Karpas-422 (cell line): ENCODE measurements around the gene DAP3. TPM values are rescaled to one million over a fixed set of nuclear protein-coding genes. Genes with fewer than 3 reads are reported as not detected.
A peak's percentile ranks its signal among the peaks of the same experiment; 100 is the strongest.
"Not testable (repeated sequence)": the region's sequence is repeated elsewhere in the genome, so short reads cannot be mapped to it uniquely, and the experiment has no call there.

Experiments used
- DNase-seq: peaks from one replicate; pipeline ENCODE4 v3.0.0-alpha.2; 2015
- H2AFZ ChIP-seq: fragments of 200-600 bp; sonication (generic); 2 replicates; pipeline ENCODE4 v1.6.1; 2014; ENCODE audit warnings: antibody characterized with exemption, low read length, mixed read lengths
- H3K27ac ChIP-seq: fragments of 200-600 bp; sonication (generic); 2 replicates; pipeline ENCODE4 v1.5.1; 2014; ENCODE audit warnings: mild to moderate bottlenecking, low read length, moderate library complexity
- H3K27me3 ChIP-seq: fragments of 200-600 bp; sonication (generic); 2 replicates; pipeline ENCODE4 v1.6.1; 2014; ENCODE audit warnings: low read length, mixed read lengths
- H3K36me3 ChIP-seq: fragments of 200-600 bp; sonication (generic); 2 replicates; pipeline ENCODE4 v1.6.1; 2014; ENCODE audit warnings: low read length, mixed read lengths; ENCODE audit not compliant: insufficient read depth
- H3K4me1 ChIP-seq: fragments of 200-600 bp; sonication (generic); 2 replicates; pipeline ENCODE4 v1.6.1; 2014; ENCODE audit warnings: mild to moderate bottlenecking, low read length, mixed read lengths
- H3K4me2 ChIP-seq: fragments of 200-600 bp; sonication (generic); 2 replicates; pipeline ENCODE4 v1.6.1; 2014; ENCODE audit warnings: low read length, low read depth, mild to moderate bottlenecking; ENCODE audit not compliant: poor library complexity, severe bottlenecking
- H3K4me3 ChIP-seq: fragments of 200-600 bp; sonication (generic); 2 replicates; pipeline ENCODE4 v1.5.1; 2014; ENCODE audit warnings: mild to moderate bottlenecking, antibody characterized with exemption, low read length, mixed read lengths
- H3K79me2 ChIP-seq: fragments of 200-600 bp; sonication (generic); 2 replicates; pipeline ENCODE4 v1.6.1; 2014; ENCODE audit warnings: mild to moderate bottlenecking, low read length, mixed read lengths
- H3K9ac ChIP-seq: fragments of 200-600 bp; sonication (generic); 2 replicates; pipeline ENCODE4 v1.6.0; 2014; ENCODE audit warnings: low read length
- H3K9me2 ChIP-seq: fragments of 200-600 bp; sonication (generic), shearing (Covaris generic); replicated peaks from 2 replicates; pipeline ENCODE4 v1.6.0; 2014; ENCODE audit warnings: mild to moderate bottlenecking, low read length, moderate library complexity; ENCODE audit not compliant: insufficient read depth
- H3K9me3 ChIP-seq: fragments of 300-700, 200-600 bp; sonication (generic); 2 replicates; pipeline ENCODE4 v1.6.1; 2014; ENCODE audit warnings: low read length, mixed read lengths
- H4K20me1 ChIP-seq: fragments of 200-600 bp; sonication (generic); 2 replicates; pipeline ENCODE4 v1.6.1; 2014; ENCODE audit warnings: mild to moderate bottlenecking, antibody characterized with exemption, low read length, low read depth; ENCODE audit not compliant: insufficient read depth
- total RNA-seq: library from RNA; depleted of rRNA; stranded (reverse); fragments of >200 nt; shearing (Covaris generic); gene quantifications from 2 replicates; pipeline ENCODE4 v1.2.3, GENCODE V29; 2014; ENCODE audit warnings: low replicate concordance

Gene DAP3
- total RNA-seq, 1 experiment from 2014 or later = 102 TPM

DNA sequence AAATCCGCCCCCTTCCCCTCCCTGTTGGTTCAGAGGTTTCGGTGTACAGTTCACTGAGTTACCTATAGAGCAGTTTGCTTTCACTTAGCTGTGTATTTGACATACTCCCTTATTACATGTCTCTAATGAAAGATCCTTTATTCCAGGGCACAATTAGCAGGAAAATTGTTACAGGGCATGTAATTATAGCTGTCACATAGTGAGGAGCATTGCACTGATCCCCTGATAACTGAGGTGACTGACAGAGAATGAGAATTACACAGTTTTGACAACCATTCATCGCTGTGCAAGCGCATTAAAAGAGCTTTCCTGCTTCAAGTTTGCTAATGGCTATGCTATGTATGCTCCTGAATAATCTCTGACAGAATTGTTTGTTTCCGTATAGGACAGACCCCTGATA, 26.9 kb downstream of the DAP3 start:
- Histone ChIP-seq H3K79me2 (peaks cover 56% of the 10 kb centered on the region), H3K9me3 (no peaks in the 10 kb centered on the region), H3K4me2 (no peak overlapping the region), H4K20me1 (no peaks in the 10 kb centered on the region), H3K27me3 (no peaks in the 10 kb centered on the region), H2AFZ (no peak overlapping the region), H3K9ac (no peak overlapping the region), H3K4me1 (peaks cover 24% of the 10 kb centered on the region), H3K9me2 (no peaks in the 10 kb centered on the region), H3K4me3 (no peak overlapping the region), H3K36me3 (peaks cover 29% of the 10 kb centered on the region; the same call in 1 of the 2 replicates), H3K27ac (no peak overlapping the region)
- no peak for DNase-seq

- H3K4me3 ChIP-seq = no peak overlapping the region
Observed at GRCh38 chr1:155717041-155717440, 28.1 kb downstream of the DAP3 start.

DNA sequence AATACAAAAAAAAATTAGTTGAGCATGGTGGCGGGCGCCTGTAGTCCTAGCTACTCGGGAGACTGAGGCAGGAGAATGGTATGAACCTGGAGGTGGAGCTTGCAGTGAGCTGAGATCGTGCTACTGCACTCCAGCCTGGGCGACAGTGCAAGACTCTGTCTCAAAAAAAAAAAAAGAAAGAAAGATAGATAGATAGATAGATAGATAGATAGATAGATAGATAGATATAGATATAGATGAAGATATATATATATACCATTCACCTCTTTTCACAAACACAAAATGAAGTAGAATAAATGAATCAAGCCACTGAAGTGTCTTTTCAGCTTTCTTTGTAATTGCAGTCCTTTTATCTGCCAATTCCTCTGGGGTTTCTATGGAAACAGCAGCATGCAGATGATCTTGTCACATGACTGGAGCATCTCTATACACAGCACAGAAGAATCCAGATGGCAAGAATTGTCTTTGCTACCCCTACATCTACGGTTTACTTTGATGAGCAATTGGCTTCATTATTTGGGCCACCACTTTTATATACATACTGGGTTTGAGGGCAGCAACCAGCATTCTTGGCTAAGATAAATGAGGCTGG, 29.7 kb downstream of the DAP3 start:
- H3K4me1 ChIP-seq = peaks cover 24% of the 10 kb centered on the region

More at GRCh38 chr1:155717041-155717440, 28.1 kb downstream of the DAP3 start:
- no peaks in the 10 kb centered on the region for H4K20me1 ChIP-seq
- no peaks in the 10 kb centered on the region for H3K9me2 ChIP-seq
- peak overlapping the region; percentile 1; the same call in 1 of the 2 replicates for H3K27ac ChIP-seq
- peaks cover 35% of the 10 kb centered on the region; the same call in 1 of the 2 replicates for H3K36me3 ChIP-seq
- peaks cover 24% of the 10 kb centered on the region for H3K4me1 ChIP-seq
- no peak overlapping the region for H2AFZ ChIP-seq
- H3K27me3 ChIP-seq = no peaks in the 10 kb centered on the region
- H3K9ac ChIP-seq = no peak overlapping the region
- peaks cover 63% of the 10 kb centered on the region for H3K79me2 ChIP-seq
- peak; percentile 61 for DNase-seq
- peak overlapping the region; percentile 44 for H3K4me2 ChIP-seq
- H3K9me3 ChIP-seq = no peaks in the 10 kb centered on the region

GRCh38 chr1:155719703-155720102, 30.8 kb downstream of the DAP3 start:
- Histone ChIP-seq H3K4me3 (no peak overlapping the region), H3K79me2 (peaks cover 49% of the 10 kb centered on the region), H3K4me1 (peaks cover 24% of the 10 kb centered on the region), H3K36me3 (peaks cover 27% of the 10 kb centered on the region; the same call in 1 of the 2 replicates), H3K4me2 (no peak overlapping the region), H3K27me3 (no peaks in the 10 kb centered on the region), H4K20me1 (no peaks in the 10 kb centered on the region), H3K9ac (no peak overlapping the region), H3K9me3 (no peaks in the 10 kb centered on the region), H3K27ac (no peak overlapping the region), H3K9me2 (no peaks in the 10 kb centered on the region), H2AFZ (no peak overlapping the region)
- no peak for DNase-seq

More for the DNA sequence above, 29.7 kb downstream of the DAP3 start:
- H3K27ac ChIP-seq, H3K9ac ChIP-seq, H3K9me3 ChIP-seq, H3K4me3 ChIP-seq, H2AFZ ChIP-seq, H4K20me1 ChIP-seq, H3K4me2 ChIP-seq, DNase-seq, H3K27me3 ChIP-seq, H3K9me2 ChIP-seq: not testable (repeated sequence)
- Histone ChIP-seq H3K79me2 (peaks cover 60% of the 10 kb centered on the region), H3K36me3 (peaks cover 33% of the 10 kb centered on the region; the same call in 1 of the 2 replicates)

DNA sequence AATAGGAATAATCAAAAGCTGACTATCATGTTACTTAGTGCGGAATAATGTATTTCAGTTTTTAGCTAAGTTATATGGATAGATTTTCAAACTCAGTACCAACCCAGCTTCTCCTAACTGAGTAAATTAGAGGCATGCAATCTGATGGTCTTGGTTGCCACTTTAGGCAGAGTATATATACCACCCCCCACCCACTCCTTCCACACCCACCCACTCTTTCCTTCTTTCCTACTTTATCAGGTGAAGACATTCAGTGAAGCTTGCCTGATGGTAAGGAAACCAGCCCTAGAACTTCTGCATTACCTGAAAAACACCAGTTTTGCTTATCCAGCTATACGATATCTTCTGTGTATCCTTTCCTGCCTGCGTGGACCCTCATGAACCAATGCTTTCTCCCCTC, 36.3 kb downstream of the DAP3 start:
- no peak overlapping the region for H3K4me2 ChIP-seq
- no peaks in the 10 kb centered on the region for H3K9me2 ChIP-seq
- no peaks in the 10 kb centered on the region for H3K4me1 ChIP-seq
- no peaks in the 10 kb centered on the region for H3K27me3 ChIP-seq
- H3K9me3 ChIP-seq = no peaks in the 10 kb centered on the region
- H3K4me3 ChIP-seq = no peak overlapping the region
- no peak overlapping the region for H3K27ac ChIP-seq
- no peaks in the 10 kb centered on the region for H4K20me1 ChIP-seq
- no peak for DNase-seq
- peaks cover 32% of the 10 kb centered on the region for H3K36me3 ChIP-seq
- no peak overlapping the region for H2AFZ ChIP-seq
- no peak overlapping the region for H3K9ac ChIP-seq
- H3K79me2 ChIP-seq = peaks cover 17% of the 10 kb centered on the region

DNA sequence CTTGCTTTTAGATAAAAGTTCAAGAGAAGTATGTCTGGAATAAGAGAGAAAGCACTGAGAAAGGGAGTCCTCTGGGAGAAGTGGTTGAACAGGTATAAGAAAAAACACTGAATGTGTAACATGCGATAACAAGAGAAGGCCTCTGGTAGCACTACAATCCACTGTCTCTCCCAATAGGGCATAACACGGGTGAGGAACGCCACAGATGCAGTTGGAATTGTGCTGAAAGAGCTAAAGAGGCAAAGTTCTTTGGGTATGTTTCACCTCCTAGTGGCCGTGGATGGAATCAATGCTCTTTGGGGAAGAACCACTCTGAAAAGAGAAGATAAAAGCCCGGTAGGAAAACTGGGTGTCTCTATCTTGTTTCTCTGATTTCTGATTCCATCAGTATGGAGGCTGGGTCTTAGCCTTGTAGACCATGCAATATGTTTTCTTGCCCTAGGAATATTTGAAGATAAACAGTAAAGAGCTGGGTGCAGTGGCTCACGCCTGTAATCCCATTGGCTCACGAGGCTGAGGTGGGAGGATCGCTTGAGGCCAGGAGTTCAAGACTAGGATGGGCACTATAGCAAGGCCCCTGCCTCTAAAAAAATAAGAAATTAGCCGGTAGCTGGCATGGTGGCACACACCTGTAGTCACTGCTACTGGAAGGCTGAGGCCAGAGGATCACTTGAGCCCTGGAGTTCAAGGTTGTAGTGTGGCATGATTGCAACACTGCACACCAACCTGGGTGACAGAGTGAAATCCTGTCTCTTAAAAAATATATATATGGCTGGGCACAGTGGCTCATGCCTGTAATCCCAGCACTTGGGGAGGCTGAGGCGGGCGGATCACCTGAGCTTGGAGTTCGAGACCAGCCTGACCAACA, 40.4 kb downstream of the DAP3 start:
- no peaks in the 10 kb centered on the region for H4K20me1 ChIP-seq
- H3K9me2 ChIP-seq = no peaks in the 10 kb centered on the region
- no peak overlapping the region for H3K27ac ChIP-seq
- no peak overlapping the region for H3K4me2 ChIP-seq
- H3K9ac ChIP-seq = no peak overlapping the region
- no peaks in the 10 kb centered on the region for H3K9me3 ChIP-seq
- no peaks in the 10 kb centered on the region for H3K27me3 ChIP-seq
- H2AFZ ChIP-seq = no peak overlapping the region
- no peaks in the 10 kb centered on the region for H3K4me1 ChIP-seq
- peaks cover 32% of the 10 kb centered on the region for H3K36me3 ChIP-seq
- peaks cover 3% of the 10 kb centered on the region; the same call in 1 of the 2 replicates for H3K79me2 ChIP-seq
- peak; percentile 75 for DNase-seq
- no peak overlapping the region for H3K4me3 ChIP-seq

DNA sequence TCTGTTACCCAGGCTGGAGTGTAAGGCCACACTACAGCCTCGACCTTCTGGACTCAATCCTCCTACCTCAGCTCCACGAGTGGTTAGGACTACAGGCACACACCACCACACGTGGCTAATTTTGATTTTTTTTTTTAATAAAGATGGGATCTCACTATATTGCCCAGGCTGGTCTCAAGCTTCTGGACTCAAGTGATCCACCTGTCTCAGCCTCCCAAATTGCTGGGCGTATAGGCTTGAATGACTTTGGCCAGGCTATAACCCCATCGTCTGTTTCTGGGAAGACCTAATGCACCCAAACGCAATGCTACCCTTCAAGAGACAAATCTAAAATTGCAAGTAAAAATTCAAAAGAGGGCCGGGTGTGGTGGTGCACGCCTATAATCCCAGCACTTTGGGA, 52.1 kb downstream of the DAP3 start:
- no peak overlapping the region for H2AFZ ChIP-seq
- no peaks in the 10 kb centered on the region for H3K9me2 ChIP-seq
- no peaks in the 10 kb centered on the region for H3K9me3 ChIP-seq
- H3K4me2 ChIP-seq = no peak overlapping the region
- no peak overlapping the region for H3K4me3 ChIP-seq
- H3K9ac ChIP-seq = no peak overlapping the region
- no peaks in the 10 kb centered on the region for H3K79me2 ChIP-seq
- H4K20me1 ChIP-seq = no peaks in the 10 kb centered on the region
- DNase-seq = no peak
- H3K27me3 ChIP-seq = no peaks in the 10 kb centered on the region
- H3K27ac ChIP-seq = no peak overlapping the region
- peaks cover 6% of the 10 kb centered on the region; the same call in 1 of the 2 replicates for H3K4me1 ChIP-seq
- peaks cover 16% of the 10 kb centered on the region; the same call in 1 of the 2 replicates for H3K36me3 ChIP-seq

DNA sequence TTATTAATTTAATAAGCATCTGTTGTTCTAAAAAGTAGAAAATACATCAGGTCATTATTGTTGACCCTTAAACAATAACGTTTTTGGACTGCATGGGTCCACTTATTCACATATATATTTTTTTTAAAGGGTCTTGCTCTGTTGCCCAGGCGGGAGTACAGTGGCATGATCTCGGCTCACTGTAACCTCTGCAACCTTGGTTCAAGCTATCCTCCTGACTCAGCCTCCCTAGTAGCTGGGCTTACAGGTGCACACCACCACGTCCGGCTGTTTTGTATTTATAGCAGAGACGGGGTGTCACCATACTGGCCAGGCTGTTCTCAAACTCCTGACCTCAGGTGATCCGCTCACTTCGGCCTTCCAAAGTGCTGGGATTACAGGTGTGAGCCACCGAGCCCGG, 53.0 kb downstream of the DAP3 start:
- H2AFZ ChIP-seq = no peak overlapping the region
- no peaks in the 10 kb centered on the region for H3K9me2 ChIP-seq
- no peak overlapping the region for H3K27ac ChIP-seq
- peaks cover 15% of the 10 kb centered on the region; the same call in 1 of the 2 replicates for H3K36me3 ChIP-seq
- no peak overlapping the region for H3K4me2 ChIP-seq
- no peak overlapping the region for H3K4me3 ChIP-seq
- H3K79me2 ChIP-seq = no peaks in the 10 kb centered on the region
- H3K4me1 ChIP-seq = peaks cover 6% of the 10 kb centered on the region; the same call in 1 of the 2 replicates
- H4K20me1 ChIP-seq = no peaks in the 10 kb centered on the region
- no peaks in the 10 kb centered on the region for H3K27me3 ChIP-seq
- H3K9ac ChIP-seq = no peak overlapping the region
- H3K9me3 ChIP-seq = no peaks in the 10 kb centered on the region
- no peak for DNase-seq
